Measurements from ENCODE around the gene SLC44A4. TPM values are rescaled to one million over a fixed set of nuclear protein-coding genes. Genes with fewer than 3 reads are reported as not detected.

The SLC44A4 gene
- total RNA-seq, 2 experiments from 2014 or later, result 0.20 TPM; not detected in 1

- TF ChIP-seq CTCF (IDR thresholded peaks at IDR 0.05), result no peak
- ChIA-PET CTCF (no interaction called here), POLR2A (no interaction called here)
- peaks cover 12% of the 10 kb centered on the region for H3K36me3 Mint-ChIP-seq (ENCODE audit: low read depth)
- Histone ChIP-seq H3K4me1 (ENCODE audit: insufficient read depth, low read length) (peaks cover 5% of the 10 kb centered on the region), H3K4me3 (ENCODE audit: low read length) (no peak overlapping the region), H3K36me3 (ENCODE audit: insufficient read depth, low read length) (peaks cover 14% of the 10 kb centered on the region), H3K27ac (ENCODE audit: low read depth in 1 of 2, low read length in 2 of 2) (no peak overlapping the region), H3K9me3 (ENCODE audit: control insufficient read depth in 1 of 2, insufficient read depth in 1 of 2, low read length in 2 of 2) (no peaks in the 10 kb centered on the region), H3K27me3 (ENCODE audit: control insufficient read depth in 1 of 2, insufficient read depth in 2 of 2, low read length in 2 of 2) (no peaks in the 10 kb centered on the region)
- no peaks in the 10 kb centered on the region for H3K4me1 Mint-ChIP-seq (ENCODE audit: low read depth)
- H3K27ac Mint-ChIP-seq, result no peak overlapping the region
- H3K9me3 Mint-ChIP-seq, result no peaks in the 10 kb centered on the region
- H3K27me3 Mint-ChIP-seq, result no peaks in the 10 kb centered on the region
- no peak for DNase-seq
- ATAC-seq (ENCODE audit: poor library complexity), result no peak
- H3K4me3 Mint-ChIP-seq, result no peak overlapping the region
- intact Hi-C loops (cut with DNase I, micrococcal nuclease), result no loop called here
These were observed 2.9 kb downstream of the SLC44A4 start for GRCh38 chr6:31875877-31876276.

GRCh38 chr6:31874836-31875572, 3.8 kb downstream of the SLC44A4 start:
- CTCF ChIA-PET, result no interaction called here

GRCh38 chr6:31874084-31874670, 4.6 kb downstream of the SLC44A4 start:
- Mint-ChIP-seq H3K27ac (no peak overlapping the region), H3K9me3 (no peaks in the 10 kb centered on the region), H3K4me1 (ENCODE audit: low read depth) (no peaks in the 10 kb centered on the region), H3K36me3 (ENCODE audit: low read depth) (no peaks in the 10 kb centered on the region), H3K4me3 (no peak overlapping the region), H3K27me3 (no peaks in the 10 kb centered on the region)
- no peaks in the 10 kb centered on the region for H3K9me3 ChIP-seq (ENCODE audit: control insufficient read depth in 1 of 2, insufficient read depth in 1 of 2, low read length in 2 of 2)
- H3K27me3 ChIP-seq (ENCODE audit: control insufficient read depth in 1 of 2, insufficient read depth in 2 of 2, low read length in 2 of 2), result no peaks in the 10 kb centered on the region
- no peak for ATAC-seq (ENCODE audit: poor library complexity)
- no peak for TF ChIP-seq CTCF (IDR thresholded peaks at IDR 0.05)
- H3K4me1 ChIP-seq (ENCODE audit: insufficient read depth, low read length), result peaks cover 5% of the 10 kb centered on the region
- H3K36me3 ChIP-seq (ENCODE audit: insufficient read depth, low read length), result no peaks in the 10 kb centered on the region
- H3K27ac ChIP-seq (ENCODE audit: low read depth in 1 of 2, low read length in 2 of 2), result no peak overlapping the region
- ChIA-PET CTCF (no interaction called here), POLR2A (no interaction called here)
- intact Hi-C loops (cut with DNase I, micrococcal nuclease), result no loop called here
- no peak for DNase-seq
- H3K4me3 ChIP-seq (ENCODE audit: low read length), result no peak overlapping the region

More at GRCh38 chr6:31874836-31875572, 3.8 kb downstream of the SLC44A4 start:
- no peak for TF ChIP-seq CTCF (IDR thresholded peaks at IDR 0.05)
- H3K36me3 ChIP-seq (ENCODE audit: insufficient read depth, low read length), result peaks cover 6% of the 10 kb centered on the region
- H3K27me3 Mint-ChIP-seq, result no peaks in the 10 kb centered on the region
- H3K4me1 Mint-ChIP-seq (ENCODE audit: low read depth), result no peaks in the 10 kb centered on the region
- no peak for ATAC-seq (ENCODE audit: poor library complexity)
- peaks cover 5% of the 10 kb centered on the region for H3K4me1 ChIP-seq (ENCODE audit: insufficient read depth, low read length)
- H3K4me3 ChIP-seq (ENCODE audit: low read length), result no peak overlapping the region
- H3K4me3 Mint-ChIP-seq, result no peak overlapping the region
- peaks cover 5% of the 10 kb centered on the region for H3K36me3 Mint-ChIP-seq (ENCODE audit: low read depth)
- H3K9me3 Mint-ChIP-seq, result no peaks in the 10 kb centered on the region
- POLR2A ChIA-PET, result no interaction called here
- no peaks in the 10 kb centered on the region for H3K27me3 ChIP-seq (ENCODE audit: control insufficient read depth in 1 of 2, insufficient read depth in 2 of 2, low read length in 2 of 2)
- no peak overlapping the region for H3K27ac Mint-ChIP-seq
- DNase-seq, result no peak
- no peaks in the 10 kb centered on the region for H3K9me3 ChIP-seq (ENCODE audit: control insufficient read depth in 1 of 2, insufficient read depth in 1 of 2, low read length in 2 of 2)
- H3K27ac ChIP-seq (ENCODE audit: low read depth in 1 of 2, low read length in 2 of 2), result no peak overlapping the region
- intact Hi-C loops (cut with DNase I, micrococcal nuclease), result no loop called here
